Vagina (tissue), 2 donors: ENCODE data around the gene UBE2E2. TPM values are rescaled to one million over a fixed set of nuclear protein-coding genes. Genes with fewer than 3 reads are reported as not detected.

Experiments used
- DNase-seq, 2 donors: peaks; one replicate each; pipeline ENCODE4 v3.0.0-alpha.2; 2017; ENCODE audit errors: extremely low spot score in 2 of 2
- H3K27ac ChIP-seq: fragments of 200-600 bp; sonication (generic); one replicate; pipeline ENCODE4 v1.5.1; 2019
- H3K27me3 ChIP-seq: fragments of 200-600 bp; sonication (generic); one replicate; pipeline ENCODE4 v1.5.1; 2019
- H3K36me3 ChIP-seq, 2 donors: fragments of 200-600 bp; sonication (generic); one replicate each; pipeline ENCODE4 v1.5.1; 2017 to 2019
- H3K4me1 ChIP-seq: fragments of 200-600 bp; sonication (generic); one replicate; pipeline ENCODE4 v1.5.1; 2019
- H3K4me3 ChIP-seq, 2 donors: fragments of 200-600 bp; sonication (generic); 1 replicate in 1 of 2; 2 replicates in 1 of 2; pipeline ENCODE4 v1.5.1; 2016 to 2019
- H3K9me3 ChIP-seq: fragments of 200-600 bp; sonication (generic); one replicate; pipeline ENCODE4 v1.5.1; 2019
- CTCF ChIP-seq, 3 experiments: fragments of 450-650 bp in 2 of 3; fragments of 200-600 bp in 1 of 3; sonication (generic) in 1 of 3; IDR thresholded peaks; one replicate each; pipeline ENCODE4 v1.5.1; 2017 to 2019; ENCODE audit warnings: antibody characterized with exemption in 3 of 3, mild to moderate bottlenecking in 2 of 3, moderate library complexity in 2 of 3
- POLR2A ChIP-seq, 2 donors: fragments of 450-650 bp; IDR thresholded peaks; one replicate each; pipeline ENCODE4 v1.6.1; 2017; ENCODE audit warnings: antibody characterized with exemption in 2 of 2, mild to moderate bottlenecking in 2 of 2, moderate library complexity in 2 of 2
- POLR2AphosphoS5 ChIP-seq, 2 donors: sonication (generic); formaldehyde crosslinking; IDR thresholded peaks; one replicate each; pipeline ENCODE4 v1.9.0; 2017; ENCODE audit warnings: antibody characterized with exemption in 2 of 2, mild to moderate bottlenecking in 2 of 2, low read depth in 1 of 2; ENCODE audit not compliant: insufficient read depth in 1 of 2
- intact Hi-C: fragments of 100-400 bp; cut with DNase I; formaldehyde crosslinking; loops from one replicate; pipeline ENCODE4 v1.15.1; 2023
- total RNA-seq: library from RNA; depleted of rRNA; stranded (reverse); fragments of >200 nt; gene quantifications from one replicate; pipeline ENCODE4 v1.2.3, GENCODE V29; 2016

The UBE2E2 gene
- total RNA-seq, 1 donor from 2014 or later: 31.2 TPM

- H3K4me1 ChIP-seq: no peaks in the 10 kb centered on the region
- H3K27ac ChIP-seq: no peak overlapping the region
- TF ChIP-seq POLR2A (IDR thresholded peaks at IDR 0.05) (no peak), CTCF (IDR thresholded peaks at IDR 0.05) (no peak), POLR2AphosphoS5 (IDR thresholded peaks at IDR 0.05; ENCODE audit: insufficient read depth in 1 of 2, low read depth in 1 of 2) (no peak)
- intact Hi-C loops: no loop called here
- no peaks in the 10 kb centered on the region for H3K9me3 ChIP-seq
- no peak for DNase-seq
- H3K36me3 ChIP-seq: no peaks in the 10 kb centered on the region
- H3K4me3 ChIP-seq: no peak overlapping the region
- H3K27me3 ChIP-seq: no peaks in the 10 kb centered on the region
Observed at GRCh38 chr3:23241256-23241655, 38.1 kb downstream of the UBE2E2 start.

GRCh38 chr3:23242106-23242505, 39.0 kb downstream of the UBE2E2 start:
- Histone ChIP-seq H3K27ac (no peak overlapping the region), H3K36me3 (no peaks in the 10 kb centered on the region), H3K4me3 (no peak overlapping the region), H3K27me3 (no peaks in the 10 kb centered on the region), H3K9me3 (no peaks in the 10 kb centered on the region), H3K4me1 (no peaks in the 10 kb centered on the region)
- DNase-seq: no peak
- no peak for TF ChIP-seq POLR2AphosphoS5 (IDR thresholded peaks at IDR 0.05; ENCODE audit: insufficient read depth in 1 of 2, low read depth in 1 of 2)
- no peak for TF ChIP-seq POLR2A (IDR thresholded peaks at IDR 0.05)
- TF ChIP-seq CTCF (IDR thresholded peaks at IDR 0.05): no peak
- intact Hi-C loops: no loop called here

GRCh38 chr3:23244324-23245041, 41.4 kb downstream of the UBE2E2 start:
- no peak for DNase-seq
- H3K27ac ChIP-seq: no peak overlapping the region
- H3K9me3 ChIP-seq: no peaks in the 10 kb centered on the region
- no peak overlapping the region for H3K4me3 ChIP-seq
- intact Hi-C loops: no loop called here
- no peaks in the 10 kb centered on the region for H3K36me3 ChIP-seq
- H3K4me1 ChIP-seq: no peaks in the 10 kb centered on the region
- no peaks in the 10 kb centered on the region for H3K27me3 ChIP-seq
- TF ChIP-seq CTCF (IDR thresholded peaks at IDR 0.05): no peak
- TF ChIP-seq POLR2AphosphoS5 (IDR thresholded peaks at IDR 0.05; ENCODE audit: insufficient read depth in 1 of 2, low read depth in 1 of 2): no peak
- no peak for TF ChIP-seq POLR2A (IDR thresholded peaks at IDR 0.05)

- Histone ChIP-seq H3K9me3 (no peaks in the 10 kb centered on the region), H3K4me3 (no peak overlapping the region), H3K4me1 (no peaks in the 10 kb centered on the region), H3K36me3 (no peaks in the 10 kb centered on the region), H3K27me3 (no peaks in the 10 kb centered on the region), H3K27ac (no peak overlapping the region)
- no peak for DNase-seq
- intact Hi-C loops: no loop called here
- TF ChIP-seq POLR2AphosphoS5 (IDR thresholded peaks at IDR 0.05; ENCODE audit: insufficient read depth in 1 of 2, low read depth in 1 of 2) (no peak), CTCF (IDR thresholded peaks at IDR 0.05) (no peak), POLR2A (IDR thresholded peaks at IDR 0.05) (no peak)
Observed at GRCh38 chr3:23246651-23247050, 43.5 kb downstream of the UBE2E2 start.

GRCh38 chr3:23248594-23249131, 45.5 kb downstream of the UBE2E2 start:
- no peak for TF ChIP-seq CTCF (IDR thresholded peaks at IDR 0.05)
- TF ChIP-seq POLR2AphosphoS5 (IDR thresholded peaks at IDR 0.05; ENCODE audit: insufficient read depth in 1 of 2, low read depth in 1 of 2): no peak
- TF ChIP-seq POLR2A (IDR thresholded peaks at IDR 0.05): no peak
- no peaks in the 10 kb centered on the region for H3K27me3 ChIP-seq
- no peaks in the 10 kb centered on the region for H3K9me3 ChIP-seq
- no peak overlapping the region for H3K4me3 ChIP-seq
- H3K36me3 ChIP-seq: no peaks in the 10 kb centered on the region
- intact Hi-C loops: no loop called here
- H3K27ac ChIP-seq: no peak overlapping the region
- H3K4me1 ChIP-seq: no peaks in the 10 kb centered on the region
- no peak for DNase-seq
